HepG2 (cell line): ENCODE data around the gene PEX11A. TPM values are rescaled to one million over a fixed set of nuclear protein-coding genes. Genes with fewer than 3 reads are reported as not detected.
A peak's percentile ranks its signal among the peaks of the same experiment; 100 is the strongest.

Experiments used
- ARNTL ChIP-seq: sonication (generic); formaldehyde crosslinking; IDR thresholded peaks from 2 replicates; pipeline ENCODE4 v1.4.0; 2020; ENCODE audit warnings: mild to moderate bottlenecking, missing genetic modification reagents
- ATRX ChIP-seq: sonication (generic); formaldehyde crosslinking; IDR thresholded peaks from 2 replicates; pipeline ENCODE4 v1.4.0; 2020; ENCODE audit warnings: missing genetic modification reagents, borderline replicate concordance
- BORCS8-MEF2B ChIP-seq: sonication (generic); formaldehyde crosslinking; IDR thresholded peaks from 2 replicates; pipeline ENCODE4 v1.8.0; 2022; ENCODE audit warnings: mild to moderate bottlenecking, missing genetic modification reagents
- GATAD1 ChIP-seq: IDR thresholded peaks from 2 replicates; pipeline ENCODE4 v1.6.1; 2016; ENCODE audit warnings: missing genetic modification reagents, missing compliant biosample characterization
- HNF4G ChIP-seq, 2 experiments: sonication (generic) in 1 of 2; formaldehyde crosslinking in 1 of 2; IDR thresholded peaks; 2 replicates each; pipeline versions ENCODE4 v1.4.0 to v1.6.1; 2011 to 2020; ENCODE audit warnings: borderline replicate concordance in 2 of 2, low read depth in 2 of 2, mild to moderate bottlenecking in 2 of 2, low read length in 1 of 2, missing genetic modification reagents in 1 of 2, moderate library complexity in 1 of 2
- ISL2 ChIP-seq: sonication (generic); formaldehyde crosslinking; IDR thresholded peaks from 2 replicates; pipeline ENCODE4 v1.5.0; 2020; ENCODE audit warnings: missing genetic modification reagents
- KDM2A ChIP-seq: sonication (generic); formaldehyde crosslinking; IDR thresholded peaks from 2 replicates; pipeline ENCODE4 v1.4.0; 2020; ENCODE audit warnings: low read depth, missing genetic modification reagents, borderline replicate concordance
- PHF20 ChIP-seq: sonication (generic); formaldehyde crosslinking; IDR thresholded peaks from 2 replicates; pipeline ENCODE4 v1.5.0; 2020; ENCODE audit warnings: mild to moderate bottlenecking, missing genetic modification reagents
- PHF5A ChIP-seq: IDR thresholded peaks from one replicate; pipeline ENCODE4 v1.6.1; 2018; ENCODE audit warnings: low read depth, missing genetic modification reagents; ENCODE audit not compliant: unreplicated experiment
- SOX6 ChIP-seq, 2 experiments: fragments of 450-650 bp in 1 of 2; sonication (generic) in 1 of 2; formaldehyde crosslinking in 1 of 2; IDR thresholded peaks; 2 replicates each; pipeline versions ENCODE4 v1.4.0 to v1.6.1; 2017 to 2020; ENCODE audit warnings: antibody characterized with exemption in 1 of 2, mild to moderate bottlenecking in 1 of 2, missing genetic modification reagents in 1 of 2
- SSRP1 ChIP-seq: IDR thresholded peaks from 2 replicates; pipeline ENCODE4 v1.6.1; 2016; ENCODE audit warnings: control low read depth
- ZFP90 ChIP-seq: sonication (generic); formaldehyde crosslinking; IDR thresholded peaks from 2 replicates; pipeline ENCODE4 v1.8.0; 2022; ENCODE audit warnings: missing genetic modification reagents, mild to moderate bottlenecking, inconsistent platforms, borderline replicate concordance
- ZNF121 ChIP-seq: sonication (generic); formaldehyde crosslinking; IDR thresholded peaks from 2 replicates; pipeline ENCODE4 v1.5.0; 2020; ENCODE audit warnings: mild to moderate bottlenecking, missing genetic modification reagents
- ZNF256 ChIP-seq: sonication (generic); formaldehyde crosslinking; conservative IDR thresholded peaks from 2 replicates; pipeline ENCODE4 v1.4.0; 2020; ENCODE audit warnings: missing genetic modification reagents
- ZNF558 ChIP-seq: sonication (generic); formaldehyde crosslinking; IDR thresholded peaks from 2 replicates; pipeline ENCODE4 v1.9.0; 2022; ENCODE audit warnings: mild to moderate bottlenecking, missing genetic modification reagents, borderline replicate concordance
- ZNF562 ChIP-seq: sonication (generic); formaldehyde crosslinking; IDR thresholded peaks from 2 replicates; pipeline ENCODE4 v1.8.0; 2022; ENCODE audit warnings: missing genetic modification reagents, borderline replicate concordance
- ZNF569 ChIP-seq: sonication (generic); formaldehyde crosslinking; IDR thresholded peaks from 2 replicates; pipeline ENCODE4 v1.5.0; 2020; ENCODE audit warnings: mild to moderate bottlenecking, missing genetic modification reagents, moderate library complexity, borderline replicate concordance
- ZNF776 ChIP-seq: sonication (generic); formaldehyde crosslinking; IDR thresholded peaks from 2 replicates; pipeline ENCODE4 v1.4.0; 2020; ENCODE audit warnings: mild to moderate bottlenecking, missing genetic modification reagents
- polyA plus RNA-seq, 8 experiments: library from polyadenylated mRNA; depleted of rRNA in 3 of 8; stranded (reverse) in 7 of 8; unstranded in 1 of 8; fragments of >200 nt; fragmentation: Illumina TruSeq in 4 of 8; extraction: Trizol in 4 of 8; gene quantifications; 2 replicates each; pipeline versions ENCODE4 v1.2.1 to v1.2.3, GENCODE V29; 2011 to 2016; ENCODE audit warnings: low read depth in 4 of 8, missing spikeins in 1 of 8, mixed read lengths in 1 of 8; ENCODE audit not compliant: insufficient read depth in 1 of 8
- total RNA-seq, 5 experiments: library from RNA; depleted of rRNA; stranded (reverse); fragments of >200 nt; fragmentation: Illumina TruSeq; extraction: Trizol; gene quantifications; 2 replicates each; pipeline ENCODE4 v1.2.3, GENCODE V29; 2016; ENCODE audit warnings: low read depth in 1 of 5
- TF ChIP-seq, protein P1 (sequence below): sonication (generic); formaldehyde crosslinking; IDR thresholded peaks from 2 replicates; pipeline ENCODE4 v1.4.0; 2020; ENCODE audit warnings: missing genetic modification reagents
- TF ChIP-seq, protein P2 (sequence below): sonication (generic); formaldehyde crosslinking; IDR thresholded peaks from 2 replicates; pipeline ENCODE4 v1.4.0; 2020; ENCODE audit warnings: missing genetic modification reagents
- TF ChIP-seq, protein P3 (sequence below): sonication (generic); formaldehyde crosslinking; IDR thresholded peaks from 2 replicates; pipeline ENCODE4 v1.4.0; 2020; ENCODE audit warnings: mild to moderate bottlenecking, missing genetic modification reagents
- TF ChIP-seq, protein P4 (sequence below): sonication (generic); formaldehyde crosslinking; IDR thresholded peaks from 2 replicates; pipeline ENCODE4 v1.4.0; 2020; ENCODE audit warnings: missing genetic modification reagents

Gene PEX11A
- total and polyA plus RNA-seq, 2 of the 13 experiments (the other 11 are each of a cell fraction or from before 2014, with no cell fraction given): 9.9 to 15.1 TPM

DNA sequence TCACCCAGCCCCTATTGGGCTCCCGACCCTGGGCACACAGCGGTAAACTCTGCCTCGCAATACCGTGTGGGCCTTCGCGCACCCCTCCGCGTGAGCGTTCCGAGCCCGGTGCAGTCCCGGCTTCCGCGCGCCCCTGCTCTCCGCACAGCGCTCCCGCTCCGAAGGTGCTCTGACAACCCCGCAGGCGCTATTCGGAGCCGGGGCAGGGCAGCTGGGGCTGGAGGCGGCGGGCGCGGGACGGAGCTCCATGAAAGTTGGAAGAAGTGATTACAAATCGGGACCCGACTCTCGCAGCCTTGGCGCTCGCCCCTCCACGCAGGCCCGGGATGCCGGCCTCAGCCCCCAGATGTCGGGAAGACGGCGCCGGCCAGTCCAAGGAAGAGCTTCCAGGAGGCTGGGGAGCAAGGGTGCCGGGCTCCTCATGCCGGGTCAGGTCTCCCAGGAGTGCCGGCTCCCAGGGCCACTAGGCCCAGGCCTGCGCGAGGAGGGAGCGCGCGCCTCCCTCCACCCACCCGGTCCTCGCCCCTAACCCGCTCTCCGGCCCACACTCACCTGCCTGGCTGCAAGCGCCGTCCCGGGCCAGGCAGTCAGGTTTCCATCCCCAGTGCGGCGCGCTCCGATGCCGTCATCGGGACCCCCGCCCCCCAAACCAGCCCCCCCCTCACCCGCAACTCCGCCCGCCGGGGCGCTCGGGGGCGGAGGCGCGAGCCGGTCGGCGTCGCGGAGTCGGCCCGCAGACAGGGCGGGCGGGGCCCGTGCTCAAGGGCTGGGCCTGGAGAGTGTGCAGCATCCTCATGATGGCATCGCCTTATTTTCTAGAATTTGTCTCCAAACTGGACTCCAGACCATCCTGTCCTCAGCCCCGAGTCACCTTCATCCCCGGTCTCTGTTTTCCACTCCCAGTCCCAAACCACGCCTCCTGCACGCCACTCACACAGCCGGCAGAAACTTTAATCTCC is 35.4 kb downstream of the PEX11A start, which contains the start of gene KIF7 (continued):
- TF ChIP-seq, protein P1, sequence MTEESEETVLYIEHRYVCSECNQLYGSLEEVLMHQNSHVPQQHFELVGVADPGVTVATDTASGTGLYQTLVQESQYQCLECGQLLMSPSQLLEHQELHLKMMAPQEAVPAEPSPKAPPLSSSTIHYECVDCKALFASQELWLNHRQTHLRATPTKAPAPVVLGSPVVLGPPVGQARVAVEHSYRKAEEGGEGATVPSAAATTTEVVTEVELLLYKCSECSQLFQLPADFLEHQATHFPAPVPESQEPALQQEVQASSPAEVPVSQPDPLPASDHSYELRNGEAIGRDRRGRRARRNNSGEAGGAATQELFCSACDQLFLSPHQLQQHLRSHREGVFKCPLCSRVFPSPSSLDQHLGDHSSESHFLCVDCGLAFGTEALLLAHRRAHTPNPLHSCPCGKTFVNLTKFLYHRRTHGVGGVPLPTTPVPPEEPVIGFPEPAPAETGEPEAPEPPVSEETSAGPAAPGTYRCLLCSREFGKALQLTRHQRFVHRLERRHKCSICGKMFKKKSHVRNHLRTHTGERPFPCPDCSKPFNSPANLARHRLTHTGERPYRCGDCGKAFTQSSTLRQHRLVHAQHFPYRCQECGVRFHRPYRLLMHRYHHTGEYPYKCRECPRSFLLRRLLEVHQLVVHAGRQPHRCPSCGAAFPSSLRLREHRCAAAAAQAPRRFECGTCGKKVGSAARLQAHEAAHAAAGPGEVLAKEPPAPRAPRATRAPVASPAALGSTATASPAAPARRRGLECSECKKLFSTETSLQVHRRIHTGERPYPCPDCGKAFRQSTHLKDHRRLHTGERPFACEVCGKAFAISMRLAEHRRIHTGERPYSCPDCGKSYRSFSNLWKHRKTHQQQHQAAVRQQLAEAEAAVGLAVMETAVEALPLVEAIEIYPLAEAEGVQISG (CRISPR knock-in tag): 0 out of 2 replicates have a peak, but pooled peaks have one; percentile 3
- TF ChIP-seq, protein P2, sequence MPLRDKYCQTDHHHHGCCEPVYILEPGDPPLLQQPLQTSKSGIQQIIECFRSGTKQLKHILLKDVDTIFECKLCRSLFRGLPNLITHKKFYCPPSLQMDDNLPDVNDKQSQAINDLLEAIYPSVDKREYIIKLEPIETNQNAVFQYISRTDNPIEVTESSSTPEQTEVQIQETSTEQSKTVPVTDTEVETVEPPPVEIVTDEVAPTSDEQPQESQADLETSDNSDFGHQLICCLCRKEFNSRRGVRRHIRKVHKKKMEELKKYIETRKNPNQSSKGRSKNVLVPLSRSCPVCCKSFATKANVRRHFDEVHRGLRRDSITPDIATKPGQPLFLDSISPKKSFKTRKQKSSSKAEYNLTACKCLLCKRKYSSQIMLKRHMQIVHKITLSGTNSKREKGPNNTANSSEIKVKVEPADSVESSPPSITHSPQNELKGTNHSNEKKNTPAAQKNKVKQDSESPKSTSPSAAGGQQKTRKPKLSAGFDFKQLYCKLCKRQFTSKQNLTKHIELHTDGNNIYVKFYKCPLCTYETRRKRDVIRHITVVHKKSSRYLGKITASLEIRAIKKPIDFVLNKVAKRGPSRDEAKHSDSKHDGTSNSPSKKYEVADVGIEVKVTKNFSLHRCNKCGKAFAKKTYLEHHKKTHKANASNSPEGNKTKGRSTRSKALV (CRISPR knock-in tag): peak; percentile 96
- TF ChIP-seq HNF4G (IDR thresholded peaks at IDR 0.05; ENCODE audit: borderline replicate concordance, low read depth, low read length) (no peak), HNF4G (CRISPR knock-in tag; IDR thresholded peaks at IDR 0.05; ENCODE audit: borderline replicate concordance, low read depth) (no peak), SSRP1 (CRISPR knock-in tag) (no peak), ISL2 (CRISPR knock-in tag) (no peak), ZNF562 (no peak), BORCS8-MEF2B (CRISPR knock-in tag) (peak; percentile 56; the same call in 1 of the 2 replicates), ZFP90 (CRISPR knock-in tag) (no peak), ARNTL (CRISPR knock-in tag) (no peak), SOX6 (IDR thresholded peaks at IDR 0.05) (no peak), SOX6 (CRISPR knock-in tag; IDR thresholded peaks at IDR 0.05) (peak; percentile 40; the same call in 1 of the 2 replicates), PHF20 (CRISPR knock-in tag) (peak; percentile 68), ZNF569 (CRISPR knock-in tag) (no peak), ZNF558 (CRISPR knock-in tag) (no peak), PHF5A (CRISPR knock-in tag) (no peak), GATAD1 (CRISPR knock-in tag) (peak; percentile 64), ZNF776 (CRISPR knock-in tag) (0 out of 2 replicates have a peak, but pooled peaks have one; percentile 66), ATRX (CRISPR knock-in tag) (no peak), ZNF121 (CRISPR knock-in tag) (no peak), KDM2A (CRISPR knock-in tag) (peak; percentile 40; the same call in 1 of the 2 replicates), ZNF256 (CRISPR knock-in tag) (no peak)
- TF ChIP-seq, protein P3, sequence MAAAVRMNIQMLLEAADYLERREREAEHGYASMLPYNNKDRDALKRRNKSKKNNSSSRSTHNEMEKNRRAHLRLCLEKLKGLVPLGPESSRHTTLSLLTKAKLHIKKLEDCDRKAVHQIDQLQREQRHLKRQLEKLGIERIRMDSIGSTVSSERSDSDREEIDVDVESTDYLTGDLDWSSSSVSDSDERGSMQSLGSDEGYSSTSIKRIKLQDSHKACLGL (CRISPR knock-in tag): peak; percentile 85
- TF ChIP-seq, protein P4, sequence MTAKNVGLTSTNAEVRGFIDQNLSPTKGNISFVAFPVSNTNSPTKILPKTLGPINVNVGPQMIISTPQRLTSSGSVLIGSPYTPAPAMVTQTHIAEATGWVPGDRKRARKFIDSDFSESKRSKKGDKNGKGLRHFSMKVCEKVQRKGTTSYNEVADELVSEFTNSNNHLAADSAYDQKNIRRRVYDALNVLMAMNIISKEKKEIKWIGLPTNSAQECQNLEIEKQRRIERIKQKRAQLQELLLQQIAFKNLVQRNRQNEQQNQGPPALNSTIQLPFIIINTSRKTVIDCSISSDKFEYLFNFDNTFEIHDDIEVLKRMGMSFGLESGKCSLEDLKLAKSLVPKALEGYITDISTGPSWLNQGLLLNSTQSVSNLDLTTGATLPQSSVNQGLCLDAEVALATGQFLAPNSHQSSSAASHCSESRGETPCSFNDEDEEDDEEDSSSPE (CRISPR knock-in tag): no peak; the same call in none of the 2 replicates
